Kidney (tissue), 14 donors: Measurements from ENCODE around the gene TFR2. TPM values are rescaled to one million over a fixed set of nuclear protein-coding genes. Genes with fewer than 3 reads are reported as not detected.

ENCODE experiments used
- DNase-seq, 5 donors: peaks; one replicate each; pipeline ENCODE4 v3.0.0-alpha.2; 2013 to 2020
- FAIRE-seq: peaks from 2 replicates; lab custom pipeline; 2012; peaks lifted over from hg19 to GRCh38; lab: Jason Lieb, UNC
- H3K27ac ChIP-seq, 2 donors: one replicate each; pipeline ENCODE4 v1.7.0; 2013; ENCODE audit warnings: low read depth in 2 of 2, low read length in 2 of 2, inconsistent platforms in 1 of 2
- H3K27me3 ChIP-seq: one replicate; pipeline ENCODE4 v1.7.1; 2013; ENCODE audit warnings: low read length, inconsistent platforms; ENCODE audit not compliant: control insufficient read depth, insufficient read depth
- H3K36me3 ChIP-seq, 3 donors: one replicate each; pipeline versions ENCODE4 v1.7.0 to v1.7.1; 2013; ENCODE audit warnings: low read length in 3 of 3, control low read depth in 1 of 3, inconsistent platforms in 1 of 3; ENCODE audit not compliant: insufficient read depth in 3 of 3, control insufficient read depth in 2 of 3
- H3K4me1 ChIP-seq, 3 donors: one replicate each; pipeline versions ENCODE4 v1.7.0 to v1.7.1; 2013; ENCODE audit warnings: low read length in 3 of 3, inconsistent platforms in 1 of 3, low read depth in 1 of 3; ENCODE audit not compliant: control insufficient read depth in 2 of 3, insufficient read depth in 2 of 3
- H3K4me3 ChIP-seq, 3 donors: one replicate each; pipeline versions ENCODE4 v1.7.0 to v1.8.1; 2013; ENCODE audit warnings: low read length in 3 of 3, control low read depth in 1 of 3, inconsistent platforms in 1 of 3
- H3K9ac ChIP-seq, 3 donors: one replicate each; pipeline versions ENCODE4 v1.7.0 to v1.7.1; 2013; ENCODE audit warnings: low read length in 3 of 3, control low read depth in 1 of 3, inconsistent platforms in 1 of 3
- H3K9me3 ChIP-seq, 3 donors: one replicate each; pipeline versions ENCODE4 v1.7.0 to v1.7.1; 2013; ENCODE audit warnings: low read length in 3 of 3, control low read depth in 1 of 3, inconsistent platforms in 1 of 3; ENCODE audit not compliant: control insufficient read depth in 2 of 3, insufficient read depth in 1 of 3
- intact Hi-C: fragments of 100-400 bp; cut with DNase I; formaldehyde crosslinking; loops from one replicate; pipeline ENCODE4 v1.11.1; 2022
- polyA plus RNA-seq: library from polyadenylated mRNA; stranded (reverse); fragments of 350-450 nt; fragmentation: Illumina TruSeq; extraction: RNeasy Lipid Tissue Mini Kit (QIAGEN cat#74804); gene quantifications from one replicate; pipeline ENCODE4 v1.2.3, GENCODE V29; 2014; ENCODE audit warnings: low read depth, low replicate concordance; ENCODE audit not compliant: insufficient read depth
- total RNA-seq: library from RNA; stranded (reverse); fragmentation: NEBNext Ultra II Directional; extraction: Animal tissue kit (Norgen Biotek cat#: 25700); gene quantifications from one replicate; pipeline ENCODE4 v1.2.1, GENCODE V29; 2021
- TF ChIP-seq, protein P1 (sequence below): IDR thresholded peaks from 3 replicates; pipeline ENCODE4 v1.5.1; 2012; ENCODE audit warnings: mild to moderate bottlenecking, moderate library complexity, borderline replicate concordance; ENCODE audit not compliant: insufficient read depth; ENCODE audit errors: extremely low read depth
- donor health status: control.
- donor health status: control.
- donor health status: control.
- donor health status: control.
- donor health status: control.
- donor health status: DM: yes; HTN: yes; CAD: no.
- donor health status: Normal renal cell carcinoma (clear cell type).

Gene TFR2
- total and polyA plus RNA-seq, 2 donors from 2014 or later = 0.22 to 0.79 TPM

DNA sequence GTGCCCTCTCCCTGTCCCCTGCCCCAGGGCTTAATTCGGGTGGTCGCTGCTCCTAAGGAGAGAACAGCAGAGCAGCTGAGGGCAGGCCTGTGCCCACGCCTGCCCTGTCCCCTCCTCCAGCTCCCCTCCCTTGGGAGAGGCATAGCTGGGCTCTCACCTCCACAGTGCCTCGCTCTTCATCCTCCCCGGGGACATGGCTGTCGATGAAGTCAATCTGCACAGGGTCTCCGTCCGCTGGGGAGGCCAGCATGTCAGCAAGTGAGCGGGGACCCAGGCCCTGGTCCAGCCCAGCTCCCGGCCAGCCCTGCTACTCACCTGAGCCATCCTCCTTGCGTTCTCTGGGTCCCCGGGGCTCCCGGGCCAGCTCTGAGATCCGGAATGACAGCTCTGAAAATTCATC, 63.8 kb downstream of the TFR2 start:
- DNase-seq (peak in 1 of 5 donors; percentile 63), FAIRE-seq (no peak)
- intact Hi-C loops = loop anchor here (10.0 kb wide), 1 partner anchor 107 kb away; no protein-coding TSS in a partner anchor

DNA sequence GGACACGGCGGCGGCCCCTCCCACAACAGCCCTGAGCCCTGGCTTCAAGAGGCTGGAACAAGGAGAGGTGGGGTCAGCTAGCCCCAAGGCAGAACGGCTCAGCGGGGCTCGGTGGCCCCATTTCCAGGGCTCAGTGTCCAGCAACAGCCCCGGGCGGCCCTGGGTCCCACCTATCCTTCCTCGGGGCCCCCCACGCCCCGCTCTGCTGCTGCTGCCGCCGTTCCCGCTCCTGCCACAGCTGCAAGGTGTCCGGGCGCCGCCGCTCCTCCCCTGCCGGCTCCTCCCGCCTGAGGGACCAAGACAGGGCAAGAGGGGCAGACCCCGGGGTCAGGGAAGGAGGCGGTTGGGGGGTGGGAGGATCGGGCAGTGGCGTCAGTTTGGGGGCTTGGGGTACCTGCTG, 64.2 kb downstream of the TFR2 start:
- FAIRE-seq (no peak), DNase-seq (peak in 1 of 5 donors; percentile 68)
- Histone ChIP-seq H3K9ac (no peak overlapping the region), H3K4me3 (no peak overlapping the region), H3K27me3 (no peaks in the 10 kb centered on the region), H3K4me1 (no peaks in the 10 kb centered on the region), H3K36me3 (peaks cover 10 to 43% (median 34%) of the 10 kb centered on the region in 3 donors), H3K9me3 (no peaks in the 10 kb centered on the region), H3K27ac (no peak overlapping the region)
- intact Hi-C loops = loop anchor here (10.0 kb wide), 1 partner anchor 108 kb away; no protein-coding TSS in a partner anchor
- TF ChIP-seq, protein P1, sequence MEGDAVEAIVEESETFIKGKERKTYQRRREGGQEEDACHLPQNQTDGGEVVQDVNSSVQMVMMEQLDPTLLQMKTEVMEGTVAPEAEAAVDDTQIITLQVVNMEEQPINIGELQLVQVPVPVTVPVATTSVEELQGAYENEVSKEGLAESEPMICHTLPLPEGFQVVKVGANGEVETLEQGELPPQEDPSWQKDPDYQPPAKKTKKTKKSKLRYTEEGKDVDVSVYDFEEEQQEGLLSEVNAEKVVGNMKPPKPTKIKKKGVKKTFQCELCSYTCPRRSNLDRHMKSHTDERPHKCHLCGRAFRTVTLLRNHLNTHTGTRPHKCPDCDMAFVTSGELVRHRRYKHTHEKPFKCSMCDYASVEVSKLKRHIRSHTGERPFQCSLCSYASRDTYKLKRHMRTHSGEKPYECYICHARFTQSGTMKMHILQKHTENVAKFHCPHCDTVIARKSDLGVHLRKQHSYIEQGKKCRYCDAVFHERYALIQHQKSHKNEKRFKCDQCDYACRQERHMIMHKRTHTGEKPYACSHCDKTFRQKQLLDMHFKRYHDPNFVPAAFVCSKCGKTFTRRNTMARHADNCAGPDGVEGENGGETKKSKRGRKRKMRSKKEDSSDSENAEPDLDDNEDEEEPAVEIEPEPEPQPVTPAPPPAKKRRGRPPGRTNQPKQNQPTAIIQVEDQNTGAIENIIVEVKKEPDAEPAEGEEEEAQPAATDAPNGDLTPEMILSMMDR = no peak

More for the DNA sequence above, 63.8 kb downstream of the TFR2 start:
- H3K27me3 ChIP-seq = no peaks in the 10 kb centered on the region
- no peaks in the 10 kb centered on the region for H3K9me3 ChIP-seq
- H3K4me3 ChIP-seq = no peak overlapping the region
- TF ChIP-seq, protein P1 = no peak
- H3K36me3 ChIP-seq = peaks cover 10 to 44% (median 35%) of the 10 kb centered on the region in 3 donors
- no peak overlapping the region for H3K27ac ChIP-seq
- H3K9ac ChIP-seq = no peak overlapping the region
- H3K4me1 ChIP-seq = no peaks in the 10 kb centered on the region

DNA sequence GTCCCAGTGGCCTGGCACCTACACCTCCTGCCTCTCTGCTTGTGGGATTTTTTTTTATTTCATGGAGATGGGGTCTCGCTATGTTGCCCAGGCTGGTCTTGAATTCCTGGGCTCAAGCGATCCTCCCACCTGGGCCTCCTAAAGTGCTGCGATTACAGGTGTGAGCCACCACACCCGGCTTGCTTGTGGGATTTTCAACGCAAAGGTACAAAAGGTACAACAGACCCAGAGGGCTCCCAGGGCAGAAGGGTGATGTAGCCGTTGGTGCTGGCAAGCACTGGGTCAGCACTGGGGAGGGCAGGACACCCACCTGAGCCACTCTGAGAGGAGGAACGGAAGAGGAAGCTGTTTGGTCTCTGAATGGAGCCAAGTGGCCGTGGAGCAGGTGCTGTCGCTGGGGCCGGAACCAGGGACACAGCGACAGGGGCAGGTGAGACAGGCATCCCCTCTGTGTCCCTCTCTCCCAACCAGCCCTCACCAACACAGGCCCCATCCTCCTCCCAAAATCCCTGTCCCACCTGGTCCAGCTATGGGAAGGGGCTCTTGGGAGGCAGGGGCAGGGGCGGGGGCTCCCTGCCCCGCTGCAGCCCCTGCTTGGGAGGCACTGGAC, 64.9 kb downstream of the TFR2 start:
- DNase-seq = peak in 1 of 5 donors; percentile 57
- no peaks in the 10 kb centered on the region for H3K27me3 ChIP-seq

More for the DNA sequence above, 64.9 kb downstream of the TFR2 start:
- TF ChIP-seq, protein P1 = no peak
- Histone ChIP-seq H3K9ac (no peak overlapping the region), H3K27ac (no peak overlapping the region), H3K9me3 (no peaks in the 10 kb centered on the region), H3K4me3 (no peak overlapping the region), H3K4me1 (no peaks in the 10 kb centered on the region), H3K36me3 (peaks cover 8 to 40% (median 29%) of the 10 kb centered on the region in 3 donors)
- intact Hi-C loops = loop anchor here (10.0 kb wide), 1 partner anchor 108 kb away; no protein-coding TSS in a partner anchor
- FAIRE-seq = no peak
